Astrocyte (in vitro differentiated cells and primary cell): ENCODE data around the gene FAM210A.

Experiments used
- CTCF ChIP-seq: IDR thresholded peaks from 2 replicates; pipeline ENCODE4 v1.5.1; 2011; ENCODE audit warnings: low read depth, mild to moderate bottlenecking, inconsistent platforms, low read length, moderate library complexity; ENCODE audit not compliant: insufficient read depth
- EZH2 ChIP-seq: IDR thresholded peaks from 2 replicates; pipeline ENCODE4 v1.6.1; 2012; ENCODE audit warnings: mild to moderate bottlenecking, low read length, inconsistent platforms; ENCODE audit not compliant: insufficient read depth

GRCh38 chr18:13625355-13625754 is 101.0 kb downstream of the FAM210A start:
- TF ChIP-seq EZH2 (no peak), CTCF (no peak)
